Skin epidermis (tissue), 12 donors: ENCODE measurements around the gene DBF4.
"Not testable (repeated sequence)": the region's sequence is repeated elsewhere in the genome, so short reads cannot be mapped to it uniquely, and the experiment has no call there.

Experiments used
- H3K27ac ChIP-seq, 21 experiments: fragments of 200-600 bp; sonication (generic) in 11 of 21; one replicate each; pipeline ENCODE4 v1.5.0; 2020; ENCODE audit warnings: mild to moderate bottlenecking in 3 of 21, inconsistent platforms in 2 of 21, moderate library complexity in 2 of 21
- H3K4me3 ChIP-seq, 7 experiments: fragments of 200-600 bp; sonication (generic) in 2 of 7; one replicate each; pipeline ENCODE4 v1.5.0; 2020; ENCODE audit warnings: inconsistent platforms in 2 of 7, mild to moderate bottlenecking in 2 of 7, moderate library complexity in 1 of 7

DBF4 gene

DNA sequence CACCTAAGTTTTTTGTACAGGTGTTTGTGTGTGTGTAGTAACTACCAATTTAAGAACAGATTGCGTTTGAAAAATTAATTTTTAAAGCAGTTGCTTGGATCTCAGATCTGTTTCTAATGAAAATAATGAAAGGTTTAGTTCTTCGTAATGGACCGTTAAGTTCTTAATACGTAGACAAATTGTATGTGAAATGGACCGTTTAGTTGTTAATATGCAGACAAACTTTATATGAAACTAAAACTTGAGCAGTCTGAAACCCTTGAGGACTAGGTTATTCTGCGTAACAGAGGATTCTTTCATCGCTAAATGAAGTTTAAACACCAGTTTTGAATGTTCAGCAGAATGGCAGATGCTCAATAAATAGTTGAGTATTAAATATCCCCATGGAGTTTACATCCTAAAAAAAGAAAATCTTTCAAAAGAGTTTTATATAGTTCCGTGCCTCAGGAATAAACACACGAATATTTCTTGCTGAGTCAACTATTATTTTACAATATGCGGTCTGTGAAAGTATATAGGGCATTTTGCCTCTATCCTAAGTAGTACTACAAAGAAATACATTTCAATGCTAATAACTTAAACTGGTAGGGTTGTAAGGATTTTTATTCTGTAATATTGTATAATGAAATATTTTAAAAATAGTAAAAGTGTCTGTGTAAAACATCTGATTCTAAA, 1.2 kb downstream of the DBF4 start:
- Histone ChIP-seq H3K27ac (peak overlapping the region in 18 of 21 experiments; percentile 80 to 92 (median 87)), H3K4me3 (peak overlapping the region; percentile 62 to 96 (median 84))

DNA sequence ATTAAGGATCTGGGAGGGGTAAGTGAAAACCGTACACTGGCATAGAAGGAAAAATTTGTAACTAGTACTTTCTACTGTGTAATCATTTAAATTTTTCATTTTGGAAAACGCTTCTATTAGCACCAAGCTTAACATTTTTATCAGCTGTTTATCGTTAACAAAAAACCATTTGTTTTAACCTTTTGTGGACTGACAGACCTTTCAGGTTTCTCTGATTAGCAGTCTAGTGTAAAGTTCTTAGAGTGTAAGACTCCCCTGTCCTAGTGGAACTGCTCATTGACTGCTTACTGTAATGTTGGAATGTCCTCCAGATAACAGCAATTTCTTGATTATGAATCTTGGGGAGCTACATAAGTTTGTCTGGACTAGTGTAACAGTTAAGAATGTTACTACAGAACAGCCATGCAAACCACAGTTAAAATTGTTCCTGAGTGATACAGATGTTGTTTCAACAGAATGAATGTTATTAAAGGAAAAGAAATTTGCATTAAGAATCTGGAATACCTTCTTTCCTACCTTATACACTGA, 2.0 kb downstream of the DBF4 start:
- Histone ChIP-seq H3K4me3 (no peak overlapping the region), H3K27ac (peak overlapping the region in 1 of 21 experiments; percentile 11)

DNA sequence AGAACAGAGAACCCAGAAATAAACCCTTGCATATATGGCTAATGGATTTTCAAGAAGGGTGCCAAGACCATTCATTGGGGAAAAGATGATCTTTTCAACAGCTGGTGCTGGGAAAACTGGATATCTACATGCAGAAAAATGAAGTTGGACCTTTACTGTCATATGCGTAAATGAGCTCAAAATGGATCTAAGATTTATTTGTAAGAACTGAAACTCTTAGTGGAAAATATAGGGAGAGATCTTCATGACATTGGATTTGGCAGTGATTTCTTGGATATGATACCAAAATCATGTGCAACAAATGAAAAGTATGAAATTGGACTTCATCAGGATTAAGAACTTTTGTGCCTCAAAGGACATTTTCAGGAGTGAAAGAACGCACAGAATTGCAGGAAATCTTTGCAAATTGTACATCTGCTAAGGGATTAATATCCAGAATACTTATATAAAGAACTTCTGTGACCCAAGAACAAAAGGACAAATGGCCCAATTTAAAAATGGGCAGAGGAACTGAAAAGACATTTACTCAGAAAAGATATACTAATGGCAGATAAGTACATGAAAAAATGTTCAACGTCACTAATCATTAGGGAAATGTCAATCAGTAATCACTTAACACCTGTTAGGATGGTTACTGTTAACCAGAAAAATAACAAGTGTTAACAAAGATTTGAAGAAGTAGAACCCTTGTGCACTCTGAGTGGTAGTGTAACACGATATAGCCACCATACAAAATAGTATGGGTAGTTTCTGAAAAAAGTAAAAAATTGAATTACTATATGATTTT, 6.1 kb downstream of the DBF4 start:
- Histone ChIP-seq H3K27ac (no peak overlapping the region), H3K4me3 (no peak overlapping the region)

DNA sequence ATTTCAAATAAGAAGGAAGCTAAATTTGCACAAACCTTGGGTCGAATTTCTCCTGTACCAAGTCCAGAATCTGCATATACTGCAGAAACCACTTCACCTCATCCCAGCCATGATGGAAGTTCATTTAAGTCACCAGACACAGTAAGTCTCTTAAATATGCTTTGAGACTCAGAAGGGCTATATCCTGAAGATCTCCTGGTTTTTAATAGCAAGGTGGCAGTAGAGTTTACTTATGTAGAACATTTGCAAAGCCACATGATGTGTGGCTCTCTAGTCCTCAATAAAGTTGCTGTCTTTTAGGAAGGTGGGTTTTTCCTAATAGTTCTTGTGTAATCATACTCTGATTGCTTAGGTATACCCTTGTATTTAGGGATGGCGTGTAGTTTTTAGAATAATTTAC, 8.7 kb downstream of the DBF4 start:
- Histone ChIP-seq H3K4me3 (no peak overlapping the region), H3K27ac (no peak overlapping the region)

DNA sequence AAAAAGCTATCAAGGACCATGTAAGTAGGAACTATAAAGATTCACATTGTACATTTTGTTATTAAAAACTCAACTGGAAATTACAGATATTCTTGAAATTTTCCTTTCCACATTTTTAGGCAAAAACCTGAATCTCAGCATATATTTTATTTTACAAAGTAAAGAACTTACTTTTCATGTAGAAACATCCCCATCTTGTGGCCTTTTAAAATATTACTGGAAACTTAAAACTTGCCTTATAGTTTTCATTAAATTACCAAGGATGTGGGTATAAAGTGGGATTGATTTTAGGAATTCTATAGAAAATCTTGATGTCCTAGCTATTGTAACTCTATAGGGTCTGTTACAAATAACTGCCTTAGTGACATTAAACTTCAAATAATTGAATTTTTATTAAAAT, 10.6 kb downstream of the DBF4 start:
- Histone ChIP-seq H3K27ac (no peak overlapping the region), H3K4me3 (no peak overlapping the region)

DNA sequence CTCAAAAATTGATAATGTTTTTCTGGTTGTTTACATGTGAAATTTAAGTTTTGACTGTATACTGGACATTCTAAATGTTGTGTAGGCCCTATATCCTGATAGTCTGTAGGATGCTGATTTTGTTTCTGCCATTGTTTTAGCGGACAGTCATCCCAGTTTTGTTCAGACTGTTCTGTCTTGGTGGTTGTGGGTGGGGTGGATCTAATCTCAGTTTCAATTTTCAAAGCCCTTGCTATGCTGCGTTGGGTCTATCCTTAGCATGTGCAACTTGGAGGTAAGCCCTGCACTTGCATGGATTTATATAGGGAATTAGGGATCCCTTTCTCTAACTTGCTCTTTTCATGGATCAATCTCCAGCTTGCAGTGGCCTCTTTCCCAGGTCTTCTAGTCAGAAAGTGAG, 19.1 kb downstream of the DBF4 start:
- H3K27ac ChIP-seq = no peak overlapping the region
- H3K4me3 ChIP-seq = no peak overlapping the region

DNA sequence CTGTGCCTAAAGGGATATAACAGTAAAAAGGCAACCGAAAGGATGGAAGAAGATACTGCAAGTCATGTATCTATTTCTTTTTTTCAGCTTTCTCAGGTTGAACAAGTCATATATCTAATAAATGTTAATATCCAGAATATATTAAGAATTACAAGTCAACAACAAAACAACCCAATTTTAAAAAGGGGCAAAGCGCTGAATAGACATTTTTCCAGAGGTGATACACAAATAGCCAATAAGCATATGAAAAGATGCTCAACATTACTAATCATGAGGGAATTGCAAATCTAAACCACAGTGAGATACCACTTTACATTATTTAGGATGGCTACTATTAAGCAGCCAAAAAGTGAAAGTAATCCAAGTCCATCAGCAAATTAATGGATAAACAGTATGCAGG, 23.0 kb downstream of the DBF4 start:
- no peak overlapping the region for H3K4me3 ChIP-seq
- no peak overlapping the region for H3K27ac ChIP-seq

DNA sequence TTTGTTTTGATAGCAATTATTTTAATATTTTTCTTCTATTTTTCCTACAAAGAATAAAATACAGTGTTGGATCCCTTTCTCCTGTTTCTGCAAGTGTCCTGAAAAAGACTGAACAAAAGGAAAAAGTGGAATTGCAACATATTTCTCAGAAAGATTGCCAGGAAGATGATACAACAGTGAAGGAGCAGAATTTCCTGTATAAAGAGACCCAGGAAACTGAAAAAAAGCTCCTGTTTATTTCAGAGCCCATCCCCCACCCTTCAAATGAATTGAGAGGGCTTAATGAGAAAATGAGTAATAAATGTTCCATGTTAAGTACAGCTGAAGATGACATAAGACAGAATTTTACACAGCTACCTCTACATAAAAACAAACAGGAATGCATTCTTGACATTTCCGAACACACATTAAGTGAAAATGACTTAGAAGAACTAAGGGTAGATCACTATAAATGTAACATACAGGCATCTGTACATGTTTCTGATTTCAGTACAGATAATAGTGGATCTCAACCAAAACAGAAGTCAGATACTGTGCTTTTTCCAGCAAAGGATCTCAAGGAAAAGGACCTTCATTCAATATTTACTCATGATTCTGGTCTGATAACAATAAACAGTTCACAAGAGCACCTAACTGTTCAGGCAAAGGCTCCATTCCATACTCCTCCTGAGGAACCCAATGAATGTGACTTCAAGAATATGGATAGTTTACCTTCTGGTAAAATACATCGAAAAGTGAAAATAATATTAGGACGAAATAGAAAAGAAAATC, 31.0 kb downstream of the DBF4 start:
- H3K27ac ChIP-seq, H3K4me3 ChIP-seq: not testable (repeated sequence)

DNA sequence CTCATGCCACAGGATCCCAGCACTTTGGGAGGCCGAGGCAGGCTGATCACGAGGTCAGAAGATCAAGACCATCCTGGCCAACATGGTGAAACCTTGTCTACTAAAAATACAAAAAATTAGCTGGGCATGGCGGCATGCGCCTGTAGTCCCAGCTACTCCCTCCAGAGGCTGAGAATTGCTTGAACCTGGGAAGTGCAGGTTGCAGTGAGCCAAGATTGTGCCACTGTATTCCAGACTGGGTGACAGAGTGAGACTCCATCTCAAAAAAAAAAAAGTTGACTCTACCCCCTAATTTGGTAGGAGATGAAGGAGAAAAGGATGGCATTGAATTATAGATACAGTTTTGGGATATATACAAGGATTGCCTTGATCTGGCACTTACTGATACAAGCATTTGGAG, 32.5 kb downstream of the DBF4 start:
- H3K27ac ChIP-seq, H3K4me3 ChIP-seq: not testable (repeated sequence)

DNA sequence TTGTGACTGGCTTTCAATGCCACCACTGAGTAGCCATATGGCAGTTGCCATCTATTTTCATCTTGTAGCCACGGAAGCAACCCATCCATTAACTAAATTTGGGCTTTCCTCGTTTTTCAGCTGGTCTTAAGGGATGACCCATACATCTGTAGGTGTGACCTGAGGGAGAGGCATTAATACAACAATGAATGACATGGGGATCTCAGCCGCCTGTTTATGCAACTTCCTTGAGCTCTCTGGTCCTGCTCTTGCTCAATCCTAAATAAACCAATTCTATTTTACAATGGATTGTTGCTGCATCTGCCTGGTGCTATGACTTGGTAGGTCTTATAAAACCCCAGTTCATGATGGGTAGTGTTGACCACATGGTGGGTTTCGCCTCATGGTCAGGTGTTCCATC, 35.8 kb downstream of the DBF4 start:
- Histone ChIP-seq H3K27ac (no peak overlapping the region), H3K4me3 (no peak overlapping the region)

DNA sequence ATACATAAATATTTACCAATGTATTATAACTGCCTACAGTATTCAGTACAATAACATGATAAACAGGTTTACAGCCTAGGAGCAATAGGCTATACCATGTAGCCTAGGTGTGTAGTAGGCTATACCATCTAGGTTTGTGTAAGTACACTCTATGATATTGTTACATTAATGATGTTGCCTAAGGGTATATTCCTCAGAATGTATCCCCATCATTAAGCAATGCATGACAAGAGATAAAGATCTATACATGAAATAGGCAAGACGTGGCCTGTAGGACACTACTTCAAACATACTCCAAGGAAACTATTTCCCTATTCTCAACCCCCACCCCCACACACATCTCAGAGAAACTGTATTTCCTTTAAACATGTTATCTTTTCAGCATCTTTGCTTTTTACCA, 42.4 kb downstream of the DBF4 start:
- H3K4me3 ChIP-seq = no peak overlapping the region
- H3K27ac ChIP-seq = no peak overlapping the region

DNA sequence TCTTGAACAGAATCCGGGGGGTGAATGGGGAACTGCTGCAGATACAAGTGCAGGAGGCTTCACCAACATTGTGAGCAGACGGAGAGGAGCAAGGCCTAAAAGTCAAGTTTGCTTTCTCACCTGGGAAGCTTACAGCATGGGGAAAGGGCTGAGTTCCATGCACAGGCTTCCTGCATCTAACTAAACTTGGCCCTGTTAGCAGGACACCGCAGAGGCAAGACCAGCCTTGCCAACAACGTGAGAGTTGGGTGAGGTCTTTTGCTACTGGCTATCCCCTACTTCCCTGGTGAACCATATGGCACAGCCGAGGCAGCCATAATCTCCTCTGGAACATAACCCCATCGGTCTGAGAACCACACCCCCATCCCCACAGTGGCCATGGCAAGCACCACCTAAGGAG, 43.6 kb downstream of the DBF4 start:
- Histone ChIP-seq H3K27ac (no peak overlapping the region), H3K4me3 (no peak overlapping the region)

DNA sequence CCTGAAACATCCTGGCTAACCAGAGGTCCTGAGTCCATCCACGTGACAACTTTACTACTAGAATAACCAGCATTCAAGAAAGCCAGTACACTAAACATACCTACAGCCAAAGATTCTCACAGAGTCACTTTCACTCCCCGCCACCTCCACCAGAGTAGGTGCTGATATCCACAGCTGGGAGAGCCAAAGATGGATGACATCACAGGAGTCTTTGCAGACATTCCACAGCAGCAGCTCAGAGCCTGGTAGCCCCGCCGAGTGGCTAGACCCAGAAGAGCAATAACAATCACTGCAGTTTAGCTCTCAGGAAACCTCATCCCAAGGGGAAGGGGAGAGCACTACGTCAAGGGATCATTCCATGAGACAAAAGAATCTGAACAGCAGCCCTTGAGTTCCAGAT, 44.3 kb downstream of the DBF4 start:
- H3K27ac ChIP-seq = no peak overlapping the region
- no peak overlapping the region for H3K4me3 ChIP-seq

DNA sequence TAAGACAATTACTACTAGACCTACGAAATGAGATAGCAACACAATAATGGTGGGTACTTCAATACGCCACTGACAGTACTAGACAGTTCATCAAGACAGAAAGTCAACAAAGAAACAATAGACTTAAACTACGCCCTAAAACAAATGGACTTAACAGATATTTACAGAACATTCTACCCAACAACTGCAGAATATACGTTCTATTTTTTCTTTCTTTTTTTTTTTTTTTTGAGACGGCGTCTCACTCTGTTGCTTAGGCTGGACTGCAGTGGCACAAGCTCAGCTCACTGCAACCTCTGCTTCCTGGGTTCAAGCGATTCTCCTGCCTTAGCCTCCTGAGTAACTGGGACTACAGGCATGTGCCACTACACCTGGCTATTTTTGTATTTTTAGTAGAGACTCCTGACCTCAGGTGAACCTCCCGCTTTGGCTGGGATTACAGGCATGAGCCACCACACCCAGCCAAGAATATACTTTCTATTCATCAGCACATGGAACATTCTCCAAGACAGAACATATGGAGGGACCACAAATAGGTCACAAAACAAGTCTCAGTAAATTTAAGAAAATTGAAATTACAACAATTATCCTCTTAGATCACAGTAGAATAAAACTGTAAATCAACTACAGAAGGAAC, 46.6 kb downstream of the DBF4 start:
- H3K27ac ChIP-seq, H3K4me3 ChIP-seq: not testable (repeated sequence)

DNA sequence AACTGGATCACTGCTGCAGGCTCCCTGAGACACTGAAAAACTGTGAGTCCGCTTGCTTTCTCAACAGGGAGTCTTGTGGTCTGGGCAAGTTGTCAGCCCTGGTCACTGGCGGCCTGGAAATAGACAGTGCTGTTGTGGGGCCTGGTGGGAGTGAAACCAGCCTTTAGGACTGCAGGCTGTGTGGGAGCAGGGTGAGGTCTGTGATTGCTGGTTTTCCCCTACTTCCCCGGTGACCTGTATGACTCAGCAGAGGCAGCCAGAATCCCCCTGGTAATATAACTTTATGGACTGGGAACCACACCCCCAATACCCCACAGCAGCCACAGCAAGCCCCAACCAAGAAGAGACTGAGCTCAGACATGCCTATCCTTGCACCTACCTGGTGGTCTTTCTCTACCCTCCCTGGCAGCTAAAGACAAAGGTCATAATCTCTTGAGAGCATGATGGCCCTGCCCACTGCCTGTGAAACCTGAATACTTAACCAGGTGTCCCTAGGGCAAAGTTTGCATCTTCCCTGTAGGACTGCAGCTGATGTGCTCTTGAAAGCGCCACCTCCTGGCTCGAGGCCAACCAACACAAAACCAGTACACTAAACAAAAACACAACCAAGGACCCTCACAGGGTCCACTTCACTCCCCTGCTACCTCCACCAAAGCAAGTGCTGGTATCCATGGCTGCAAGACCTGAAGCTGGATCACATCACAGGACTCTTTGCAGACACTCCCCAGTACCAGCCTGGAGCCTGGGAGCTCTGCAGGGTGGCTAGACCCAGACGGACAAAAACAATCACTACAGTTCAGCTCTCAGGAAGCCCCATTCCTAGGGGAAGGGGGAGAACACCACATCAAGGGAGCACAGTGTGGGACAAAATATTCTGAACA, 50.5 kb downstream of the DBF4 start:
- H3K4me3 ChIP-seq = no peak overlapping the region
- H3K27ac ChIP-seq = no peak overlapping the region

DNA sequence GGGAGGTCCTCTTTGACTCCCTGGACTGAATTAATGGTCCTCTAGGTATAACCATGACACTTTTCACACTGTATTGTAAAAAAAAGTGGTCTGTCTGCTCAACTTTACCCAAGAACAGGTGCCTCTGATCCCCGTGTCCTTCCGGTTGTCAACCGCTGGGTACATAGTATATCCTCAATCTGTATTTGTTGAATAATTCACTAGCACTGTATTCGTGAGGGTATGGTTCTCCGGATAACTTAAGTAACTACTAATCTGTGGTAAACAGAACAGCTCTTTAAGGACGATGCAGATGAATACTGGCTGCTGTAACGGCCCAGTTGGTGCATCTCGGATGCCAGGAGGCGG, 57.3 kb downstream of the DBF4 start:
- H3K4me3 ChIP-seq = peak overlapping the region; percentile 50 to 73 (median 68)
- H3K27ac ChIP-seq = peak overlapping the region in 1 of 21 experiments; percentile 5

DNA sequence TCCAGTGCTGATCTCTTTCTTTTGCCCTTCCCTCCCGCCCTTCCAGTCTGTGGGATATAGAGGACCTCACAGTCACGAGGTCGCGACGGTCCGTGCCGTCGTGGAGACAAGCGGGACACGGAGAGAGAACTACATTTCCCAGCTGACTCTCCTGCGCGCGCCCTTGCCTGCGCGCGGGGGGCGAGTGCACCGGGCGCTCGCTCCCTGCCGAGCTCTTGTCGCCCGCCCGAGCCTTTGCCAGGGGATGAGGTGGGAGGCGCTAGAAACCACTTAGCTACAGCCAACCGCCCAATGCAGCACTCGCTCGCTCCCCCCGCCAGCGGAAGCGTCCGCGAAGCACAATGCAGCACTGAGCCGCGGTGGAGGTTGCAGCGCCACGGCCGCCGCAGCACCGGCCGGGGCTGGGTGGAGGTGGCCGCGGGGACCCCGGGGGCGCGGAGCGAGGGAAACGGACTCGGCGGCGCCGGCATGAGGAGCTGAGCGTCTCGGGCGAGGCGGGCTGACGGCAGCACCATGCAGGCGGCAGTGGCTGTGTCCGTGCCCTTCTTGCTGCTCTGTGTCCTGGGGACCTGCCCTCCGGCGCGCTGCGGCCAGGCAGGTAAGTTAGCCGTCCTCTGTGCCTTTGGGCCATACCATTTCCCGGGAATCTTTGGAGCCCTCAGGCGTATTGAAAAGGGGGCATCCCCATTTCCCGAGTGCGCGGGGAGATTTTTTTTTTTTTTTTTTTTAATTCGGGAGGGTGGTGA, 57.8 kb downstream of the DBF4 start, which contains the start of gene ADAM22:
TSS of gene ADAM22 (plus strand) at position 299 of the 746 bp plus-strand sequence. CDS start at position 514, 215 bp downstream.
- H3K27ac ChIP-seq = peak within 1 kb of the TSS in 5 of 21 experiments; percentile 5 to 71 (median 38)

DNA sequence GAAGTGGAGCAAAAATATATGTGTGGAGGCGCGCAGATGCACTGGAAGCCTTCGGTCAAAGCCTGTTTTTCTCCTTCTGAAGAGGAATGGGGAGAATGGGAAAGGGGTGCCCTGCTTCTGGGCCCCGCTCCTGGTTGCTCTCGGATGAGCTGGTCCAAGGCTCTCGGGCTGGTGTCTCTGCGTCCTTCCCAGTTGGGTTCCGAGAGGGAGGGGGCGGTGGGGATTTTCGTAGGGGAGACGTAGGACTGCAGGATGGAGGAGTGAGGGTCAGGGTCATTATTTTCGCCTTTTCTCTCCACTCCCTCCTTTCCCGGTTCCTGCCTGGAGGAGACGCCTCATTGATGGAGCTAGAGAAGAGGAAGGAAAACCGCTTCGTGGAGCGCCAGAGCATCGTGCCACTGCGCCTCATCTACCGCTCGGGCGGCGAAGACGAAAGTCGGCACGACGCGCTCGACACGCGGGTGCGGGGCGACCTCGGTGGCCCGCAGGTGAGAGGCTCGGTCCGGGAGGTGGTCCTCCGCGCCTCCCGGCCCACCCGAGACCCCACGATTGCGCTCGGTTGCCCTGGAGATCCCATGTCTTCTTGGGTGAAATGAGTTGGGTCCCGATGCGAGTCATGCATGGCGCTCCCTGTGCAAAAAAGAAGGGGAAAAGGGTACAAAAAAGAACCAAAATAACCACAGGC, 58.5 kb downstream of the DBF4 start:
- peak overlapping the region in 2 of 21 experiments; percentile 38 to 71 for H3K27ac ChIP-seq
- H3K4me3 ChIP-seq = peak overlapping the region; percentile 50 to 73 (median 68)

More for the DNA sequence above, 57.8 kb downstream of the DBF4 start, which contains the start of gene ADAM22:
- peak within 1 kb of the TSS; percentile 50 to 73 (median 68) for H3K4me3 ChIP-seq
